Right atrium auricular region (tissue), 2 donors: ENCODE results near the gene MEIS1. TPM values are rescaled to one million over a fixed set of nuclear protein-coding genes. Genes with fewer than 3 reads are reported as not detected.
A peak's percentile ranks its signal among the peaks of the same experiment; 100 is the strongest.

Experiments
- DNase-seq: peaks from one replicate; pipeline ENCODE4 v3.0.0-alpha.2; 2019; ENCODE audit warnings: low spot score
- H3K27ac ChIP-seq, 2 donors: fragments of 200-600 bp; sonication (generic); 1 replicate in 1 of 2; 2 replicates in 1 of 2; pipeline ENCODE4 v1.5.1; 2016 to 2019
- H3K27me3 ChIP-seq, 2 donors: fragments of 200-600 bp; sonication (generic); one replicate each; pipeline versions ENCODE4 v1.5.1 to v1.6.0; 2017 to 2019
- H3K36me3 ChIP-seq: fragments of 200-600 bp; sonication (generic); one replicate; pipeline ENCODE4 v1.5.1; 2016
- H3K4me1 ChIP-seq, 2 donors: fragments of 200-600 bp; sonication (generic); one replicate each; pipeline versions ENCODE4 v1.5.1 to v1.6.0; 2017 to 2019
- H3K4me3 ChIP-seq, 2 donors: fragments of 200-600 bp; sonication (generic); 1 replicate in 1 of 2; 2 replicates in 1 of 2; pipeline ENCODE4 v1.5.1; 2017 to 2019; ENCODE audit warnings: mild to moderate bottlenecking in 1 of 2, moderate library complexity in 1 of 2
- H3K9me3 ChIP-seq, 2 donors: fragments of 200-600 bp; sonication (generic); one replicate each; pipeline ENCODE4 v1.5.1; 2019
- total RNA-seq, 2 donors: library from RNA; depleted of rRNA; stranded (reverse); fragments of >200 nt; gene quantifications; one replicate each; pipeline ENCODE4 v1.1.0, GENCODE V29; 2016
- TF ChIP-seq, protein P1 (sequence below), 2 donors: fragments of 200-600 bp; sonication (generic); IDR thresholded peaks; one replicate each; pipeline ENCODE4 v1.5.1; 2019; ENCODE audit warnings: antibody characterized with exemption in 2 of 2

The MEIS1 gene
- total RNA-seq, 2 donors from 2014 or later = 13.6 to 16.7 TPM

DNA sequence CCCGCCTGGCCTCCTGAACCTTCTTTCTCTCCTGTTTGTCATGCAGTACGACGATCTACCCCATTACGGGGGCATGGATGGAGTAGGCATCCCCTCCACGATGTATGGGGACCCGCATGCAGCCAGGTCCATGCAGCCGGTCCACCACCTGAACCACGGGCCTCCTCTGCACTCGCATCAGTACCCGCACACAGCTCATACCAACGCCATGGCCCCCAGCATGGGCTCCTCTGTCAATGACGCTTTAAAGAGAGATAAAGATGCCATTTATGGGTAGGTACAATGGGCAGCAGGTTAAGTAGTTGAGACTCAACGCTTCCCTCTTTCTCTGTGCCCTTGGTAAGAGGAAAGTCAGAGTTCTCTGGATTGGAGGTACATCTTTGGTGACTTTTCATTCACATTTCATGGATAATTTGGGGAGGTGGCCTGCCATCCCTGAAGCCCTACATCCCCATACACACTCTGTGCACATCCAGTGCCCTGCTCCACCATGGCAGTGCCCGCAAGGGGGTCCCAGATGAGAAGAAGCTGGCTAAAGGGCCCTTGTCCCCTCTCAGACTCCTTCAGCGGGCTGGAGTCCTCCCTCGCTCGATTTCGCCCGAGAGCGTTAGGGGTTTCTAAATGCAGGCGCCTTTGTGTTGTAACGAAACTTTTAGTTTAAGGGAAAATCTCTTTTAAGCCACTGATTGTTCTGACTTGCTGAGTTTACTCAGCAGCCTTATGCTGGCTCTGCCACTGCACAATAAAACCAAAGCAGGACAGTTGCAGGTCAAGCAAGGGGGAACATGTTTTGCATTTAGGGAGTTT, 3.0 kb downstream of the MEIS1 start:
- no peaks in the 10 kb centered on the region for H3K9me3 ChIP-seq
- H3K4me1 ChIP-seq = peaks cover 0 to 22% of the 10 kb centered on the region in 2 donors
- peak overlapping the region; percentile 89 to 94 for H3K27ac ChIP-seq
- no peaks in the 10 kb centered on the region for H3K27me3 ChIP-seq
- H3K36me3 ChIP-seq = no peaks in the 10 kb centered on the region
- TF ChIP-seq, protein P1, sequence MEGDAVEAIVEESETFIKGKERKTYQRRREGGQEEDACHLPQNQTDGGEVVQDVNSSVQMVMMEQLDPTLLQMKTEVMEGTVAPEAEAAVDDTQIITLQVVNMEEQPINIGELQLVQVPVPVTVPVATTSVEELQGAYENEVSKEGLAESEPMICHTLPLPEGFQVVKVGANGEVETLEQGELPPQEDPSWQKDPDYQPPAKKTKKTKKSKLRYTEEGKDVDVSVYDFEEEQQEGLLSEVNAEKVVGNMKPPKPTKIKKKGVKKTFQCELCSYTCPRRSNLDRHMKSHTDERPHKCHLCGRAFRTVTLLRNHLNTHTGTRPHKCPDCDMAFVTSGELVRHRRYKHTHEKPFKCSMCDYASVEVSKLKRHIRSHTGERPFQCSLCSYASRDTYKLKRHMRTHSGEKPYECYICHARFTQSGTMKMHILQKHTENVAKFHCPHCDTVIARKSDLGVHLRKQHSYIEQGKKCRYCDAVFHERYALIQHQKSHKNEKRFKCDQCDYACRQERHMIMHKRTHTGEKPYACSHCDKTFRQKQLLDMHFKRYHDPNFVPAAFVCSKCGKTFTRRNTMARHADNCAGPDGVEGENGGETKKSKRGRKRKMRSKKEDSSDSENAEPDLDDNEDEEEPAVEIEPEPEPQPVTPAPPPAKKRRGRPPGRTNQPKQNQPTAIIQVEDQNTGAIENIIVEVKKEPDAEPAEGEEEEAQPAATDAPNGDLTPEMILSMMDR (IDR thresholded peaks at IDR 0.05) = no peak
- peak overlapping the region; percentile 62 to 76 for H3K4me3 ChIP-seq
- DNase-seq = no peak

DNA sequence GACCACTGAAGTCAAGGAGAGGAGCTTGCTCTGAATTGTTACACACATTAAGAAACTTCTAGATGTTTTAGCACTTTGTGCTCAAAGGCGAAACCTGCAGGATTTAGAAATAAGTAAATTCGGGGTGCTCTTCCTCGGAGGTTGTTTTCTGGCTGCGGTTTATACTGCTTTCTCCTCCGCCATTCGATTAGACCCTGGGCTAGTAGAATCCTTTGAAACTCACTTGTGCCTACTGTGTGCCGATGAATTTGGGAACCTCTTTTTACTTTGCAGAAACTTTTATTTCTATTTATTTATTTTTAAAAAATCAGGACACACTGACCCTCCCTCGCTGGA, 3.5 kb downstream of the MEIS1 start:
- H3K4me1 ChIP-seq = peaks cover 0 to 24% of the 10 kb centered on the region in 2 donors
- H3K27ac ChIP-seq = peak overlapping the region; percentile 89 to 94
- TF ChIP-seq, protein P1 (IDR thresholded peaks at IDR 0.05) = no peak
- no peaks in the 10 kb centered on the region for H3K27me3 ChIP-seq
- no peaks in the 10 kb centered on the region for H3K36me3 ChIP-seq
- H3K4me3 ChIP-seq = peak overlapping the region; percentile 62 to 76
- DNase-seq = no peak
- H3K9me3 ChIP-seq = no peaks in the 10 kb centered on the region

DNA sequence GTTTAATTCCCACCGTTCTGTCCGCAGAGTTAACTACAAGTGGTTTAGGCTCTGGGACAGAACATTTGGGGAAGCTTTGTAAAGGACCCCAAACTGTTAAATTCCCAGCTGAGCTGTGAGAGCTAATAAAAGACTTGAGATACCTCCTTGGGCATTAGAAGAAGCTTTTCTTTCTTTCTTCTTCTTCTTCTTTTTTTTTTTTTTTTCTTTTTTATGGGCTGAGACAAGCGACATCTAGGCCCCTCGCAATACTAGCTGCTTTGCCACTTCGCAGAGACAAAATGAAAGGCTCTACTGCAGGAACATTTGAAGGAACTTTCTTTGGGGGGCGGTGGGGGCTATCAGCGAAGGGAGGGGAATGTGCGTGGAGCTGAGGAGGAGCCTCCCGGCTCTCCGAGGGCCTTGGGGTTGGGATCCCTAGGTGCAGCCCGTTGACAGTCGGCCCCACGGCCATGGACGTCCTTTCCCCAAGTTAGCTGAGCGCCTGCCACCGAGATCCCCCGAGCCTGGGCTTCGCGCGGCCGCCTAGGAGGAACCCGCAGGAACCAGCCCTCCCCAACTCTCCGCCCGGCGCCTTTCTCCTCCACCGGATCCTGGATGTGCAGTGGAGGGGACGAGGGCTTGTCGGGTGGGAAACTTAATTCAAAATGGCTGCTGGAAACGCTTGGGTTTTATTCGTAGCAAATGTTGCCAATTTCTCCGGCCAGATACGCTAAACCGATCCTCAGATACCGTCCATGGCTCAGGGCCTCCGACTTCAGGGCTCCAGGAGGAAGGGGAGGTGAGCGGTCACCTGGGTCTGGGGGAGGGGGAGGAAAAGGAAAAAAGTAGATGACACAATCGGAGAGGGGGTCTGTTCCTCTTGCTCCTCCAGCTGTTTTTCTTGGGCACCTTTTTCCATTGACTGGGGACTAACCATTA, 4.2 kb downstream of the MEIS1 start:
- peaks cover 0 to 21% of the 10 kb centered on the region in 2 donors for H3K4me1 ChIP-seq
- DNase-seq = no peak
- no peaks in the 10 kb centered on the region for H3K27me3 ChIP-seq
- TF ChIP-seq, protein P1 (IDR thresholded peaks at IDR 0.05) = no peak
- no peaks in the 10 kb centered on the region for H3K36me3 ChIP-seq
- H3K9me3 ChIP-seq = no peaks in the 10 kb centered on the region
- peak overlapping the region; percentile 62 to 76 for H3K4me3 ChIP-seq
- H3K27ac ChIP-seq = peak overlapping the region; percentile 89 to 94

DNA sequence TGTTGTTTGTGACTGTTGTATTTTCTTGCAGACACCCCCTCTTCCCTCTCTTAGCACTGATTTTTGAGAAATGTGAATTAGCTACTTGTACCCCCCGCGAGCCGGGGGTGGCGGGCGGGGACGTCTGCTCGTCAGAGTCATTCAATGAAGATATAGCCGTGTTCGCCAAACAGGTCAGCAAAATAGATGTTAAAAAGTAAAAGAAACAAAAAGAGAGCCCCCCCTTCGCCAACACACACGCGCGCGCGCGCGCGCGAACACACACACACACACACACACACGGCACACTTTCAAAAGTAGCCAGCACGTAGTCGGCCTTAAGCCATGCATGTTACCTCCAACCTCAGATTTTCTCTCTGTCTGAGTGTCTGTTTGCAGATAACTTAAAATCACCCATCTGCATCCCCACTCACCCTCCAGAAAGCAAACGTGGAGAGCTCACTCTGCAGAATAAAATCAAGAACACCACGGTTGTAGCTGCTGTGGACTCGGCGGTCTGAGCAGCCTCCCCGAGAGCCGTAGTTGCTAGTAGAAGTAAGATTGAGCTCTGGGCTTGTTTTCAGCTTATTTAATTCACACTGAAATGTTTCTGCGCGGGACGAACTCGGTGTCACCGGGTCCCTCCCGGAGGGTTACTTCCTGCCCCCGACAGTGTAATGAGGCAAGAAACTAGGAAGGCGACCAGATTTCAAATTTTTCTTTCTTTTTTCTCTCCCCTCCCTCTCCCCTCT, 5.1 kb downstream of the MEIS1 start:
- no peaks in the 10 kb centered on the region for H3K36me3 ChIP-seq
- H3K4me3 ChIP-seq = peak overlapping the region; percentile 62 to 76
- peak overlapping the region; percentile 89 to 94 for H3K27ac ChIP-seq
- no peaks in the 10 kb centered on the region for H3K9me3 ChIP-seq
- TF ChIP-seq, protein P1 (IDR thresholded peaks at IDR 0.05) = no peak
- H3K27me3 ChIP-seq = no peaks in the 10 kb centered on the region
- H3K4me1 ChIP-seq = peaks cover 0 to 21% of the 10 kb centered on the region in 2 donors
- DNase-seq = no peak

DNA sequence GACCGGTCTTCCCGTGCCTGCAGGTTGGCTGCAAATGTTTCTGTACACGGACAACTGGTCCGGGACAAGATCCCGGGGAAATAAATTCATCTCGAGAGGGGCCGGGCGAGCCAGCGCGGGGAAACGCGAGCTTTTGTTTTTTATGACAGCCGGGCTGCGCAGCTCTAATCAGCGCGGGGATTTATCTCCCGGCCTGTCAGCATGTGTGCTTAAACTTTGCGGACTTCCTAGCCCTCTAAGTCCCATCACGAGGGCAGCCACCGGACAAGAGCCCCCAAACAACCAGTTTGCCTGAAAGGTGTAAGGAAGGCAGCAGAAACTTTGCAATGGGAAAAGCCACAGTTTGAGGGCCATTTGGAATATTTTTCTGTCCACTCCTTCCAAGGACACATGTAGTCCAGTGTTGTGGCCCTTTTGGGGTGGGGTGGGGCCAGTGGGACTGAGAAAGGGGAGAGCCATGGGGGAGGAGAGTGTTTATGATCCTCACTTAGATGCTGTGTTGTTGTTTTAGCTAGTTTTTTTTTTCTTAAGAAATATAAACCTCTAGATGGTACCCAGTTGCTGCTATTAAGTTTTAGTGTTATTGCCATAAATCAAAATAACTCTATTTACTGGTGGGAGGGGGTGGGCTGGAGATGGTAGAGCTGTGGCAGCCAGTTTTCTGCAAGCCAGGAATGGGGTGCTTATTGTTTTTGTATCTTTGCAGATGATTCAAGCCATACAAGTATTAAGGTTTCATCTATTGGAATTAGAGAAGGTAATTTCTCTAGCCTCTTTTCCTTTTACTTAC, 6.0 kb downstream of the MEIS1 start:
- Histone ChIP-seq H3K9me3 (no peaks in the 10 kb centered on the region), H3K4me3 (peak overlapping the region; percentile 62 to 76), H3K27me3 (no peaks in the 10 kb centered on the region), H3K27ac (peak overlapping the region; percentile 89 to 94), H3K4me1 (peaks cover 0 to 28% of the 10 kb centered on the region in 2 donors), H3K36me3 (no peaks in the 10 kb centered on the region)
- TF ChIP-seq, protein P1 (IDR thresholded peaks at IDR 0.05) = no peak
- no peak for DNase-seq
